Colon (tissue), 2 donors: Measurements from ENCODE around the gene IFNL2.
"Not testable (repeated sequence)": the region's sequence is repeated elsewhere in the genome, so short reads cannot be mapped to it uniquely, and the experiment has no call there.

Source experiments
- FAIRE-seq: peaks from 2 replicates; lab custom pipeline; 2012; peaks lifted over from hg19 to GRCh38; lab: Jason Lieb, UNC
- donor health status: control.
- donor health status: control.

The IFNL2 gene

DNA sequence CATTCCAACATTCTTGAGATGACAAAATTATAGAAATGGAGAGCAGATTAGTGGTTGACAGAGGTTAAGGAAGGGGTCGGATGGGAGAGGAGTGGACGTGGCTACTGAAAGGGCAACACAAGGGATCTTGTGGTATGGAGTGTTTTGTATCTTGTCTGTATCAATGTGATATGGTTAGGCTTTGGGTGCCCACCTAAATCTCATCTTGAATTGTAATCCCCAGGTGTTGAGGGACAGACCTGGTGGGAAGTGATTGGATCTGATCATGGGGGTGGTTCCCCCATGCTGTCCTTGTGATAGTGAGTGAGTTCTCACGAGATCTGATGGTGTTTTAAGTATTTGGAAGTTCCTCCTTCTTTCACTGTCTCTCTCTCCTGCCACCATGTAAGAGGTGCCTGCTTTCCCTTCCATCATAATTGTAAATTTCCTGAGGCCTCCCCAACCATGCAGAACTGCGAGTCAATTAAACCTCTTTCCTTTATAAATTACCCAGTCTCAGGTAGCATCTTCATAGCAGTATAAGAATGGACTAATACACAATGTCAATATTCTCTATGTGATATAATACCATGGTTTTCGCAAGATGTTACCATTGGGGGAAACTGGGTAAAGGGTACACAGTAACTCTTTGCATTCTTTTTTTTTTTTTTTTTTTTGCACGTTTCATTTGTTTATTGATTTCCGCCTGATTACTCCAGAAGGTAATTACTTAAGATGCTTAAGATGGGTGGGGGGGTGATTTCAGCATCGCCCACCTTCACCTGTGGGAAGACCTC is 14.6 kb upstream of the IFNL2 start:
- no peak for FAIRE-seq

DNA sequence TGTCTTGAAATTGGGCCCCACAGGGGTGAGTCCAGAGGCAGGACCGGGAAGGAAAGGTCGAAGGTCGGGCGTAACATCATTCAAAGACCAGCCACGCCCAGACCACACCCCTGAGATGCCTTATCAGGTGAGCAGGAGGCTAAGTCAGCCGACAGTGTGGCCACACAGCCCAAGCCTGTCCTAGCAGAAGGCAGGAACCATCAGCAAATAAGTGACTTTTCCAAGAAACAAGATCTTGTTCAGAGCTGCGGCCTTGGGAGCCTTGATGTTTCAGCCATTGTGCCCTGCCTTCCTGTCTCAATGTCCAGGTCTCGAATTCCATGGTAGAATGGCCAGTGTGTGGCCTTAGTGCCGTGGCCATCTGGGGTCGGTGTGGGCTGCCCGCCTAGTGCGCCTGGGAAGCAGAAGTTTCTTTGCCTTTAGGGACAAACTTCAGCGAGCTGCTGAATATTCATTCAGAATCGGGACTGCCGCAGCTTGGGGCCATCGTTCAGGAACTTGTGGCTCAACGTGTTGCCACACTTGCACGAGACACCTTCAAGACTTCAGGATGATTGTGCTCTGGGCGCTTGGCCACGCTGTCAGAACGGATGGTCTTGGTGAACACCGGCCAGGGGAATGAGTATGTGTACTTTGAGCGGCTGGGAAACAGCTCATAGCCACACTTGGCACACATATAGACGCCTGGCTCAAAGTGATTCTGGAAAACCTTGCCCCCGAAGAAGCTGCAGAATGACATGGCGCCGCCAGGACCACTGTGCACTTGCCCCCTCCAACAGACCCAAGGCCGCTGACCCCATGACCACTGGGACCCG is 13.5 kb upstream of the IFNL2 start:
- no peak for FAIRE-seq

DNA sequence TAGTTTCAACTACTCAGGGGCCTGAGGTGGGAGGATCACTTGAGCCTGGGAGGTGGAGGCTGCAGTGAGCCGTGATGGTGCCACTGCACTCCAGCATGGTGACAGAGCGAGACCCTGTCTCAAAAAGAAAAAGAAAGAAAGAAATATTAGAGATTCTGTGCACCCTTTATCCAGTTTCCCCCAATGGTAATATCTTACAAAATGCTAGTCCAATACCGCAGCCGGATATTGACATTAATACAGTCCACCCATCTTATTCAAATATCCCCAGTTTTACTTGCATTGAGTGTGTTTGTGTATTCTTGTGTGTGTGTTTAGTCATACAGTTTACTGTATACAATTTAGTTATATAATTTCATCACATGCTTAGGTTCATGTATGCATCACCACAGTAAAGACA is 11.0 kb upstream of the IFNL2 start:
- no peak for FAIRE-seq

DNA sequence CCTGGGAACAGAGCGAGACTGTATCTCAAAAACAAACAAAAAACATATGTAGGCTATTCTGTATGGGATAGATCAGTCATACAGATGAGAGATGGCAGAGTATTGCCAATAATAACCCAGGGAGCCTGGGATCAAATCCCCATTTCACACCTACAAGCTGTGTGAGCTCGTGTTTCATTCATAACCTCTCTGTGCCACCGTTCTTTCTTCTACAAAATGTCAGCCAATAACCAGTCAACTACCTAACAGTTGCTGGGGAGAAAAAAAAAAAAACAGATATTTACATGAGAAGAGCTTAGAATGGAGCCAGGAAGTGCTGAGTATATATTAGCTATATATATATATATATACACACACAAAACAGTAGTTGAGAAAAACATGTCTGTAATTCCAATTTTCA is 6.5 kb upstream of the IFNL2 start:
- FAIRE-seq: no peak

DNA sequence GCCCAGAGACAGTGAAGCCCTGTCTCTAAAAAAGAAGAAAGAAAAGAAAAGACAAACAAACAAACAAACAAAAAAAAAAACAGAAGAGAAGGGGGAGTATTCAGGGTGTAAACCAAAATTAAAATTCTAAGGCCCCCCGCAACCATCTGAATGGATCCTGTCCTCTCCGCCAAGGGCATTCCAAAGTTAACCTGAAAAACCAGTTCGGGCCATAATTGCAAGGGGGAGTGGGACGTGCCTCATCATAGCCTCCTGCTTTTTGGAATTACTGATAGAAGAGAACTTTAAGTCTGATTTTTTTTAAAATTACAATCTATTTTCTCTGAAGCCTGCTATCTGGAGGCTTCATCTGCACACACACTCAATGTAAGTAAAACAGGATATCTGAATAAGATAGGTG is 5.7 kb upstream of the IFNL2 start:
- no peak for FAIRE-seq

DNA sequence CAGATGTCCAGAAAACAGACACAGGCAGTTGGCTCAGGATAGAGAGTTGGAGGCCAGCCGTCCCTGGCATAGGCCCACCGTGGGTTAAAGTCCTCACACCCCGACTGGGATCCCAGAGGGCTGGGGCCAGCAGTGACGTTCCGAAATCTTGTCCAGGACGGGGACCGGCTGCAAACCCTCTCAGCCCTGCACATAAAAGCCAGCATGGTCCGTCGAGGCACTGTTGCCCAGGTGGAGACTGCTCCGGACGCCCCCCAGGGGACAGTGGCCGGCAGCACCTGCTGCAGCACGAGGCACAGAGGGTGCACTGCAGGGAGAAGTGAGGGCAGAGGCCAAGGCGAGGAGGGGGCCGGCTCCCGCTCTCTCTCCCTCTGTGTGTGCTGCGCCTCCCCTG is 4.3 kb upstream of the IFNL2 start:
- no peak for FAIRE-seq

DNA sequence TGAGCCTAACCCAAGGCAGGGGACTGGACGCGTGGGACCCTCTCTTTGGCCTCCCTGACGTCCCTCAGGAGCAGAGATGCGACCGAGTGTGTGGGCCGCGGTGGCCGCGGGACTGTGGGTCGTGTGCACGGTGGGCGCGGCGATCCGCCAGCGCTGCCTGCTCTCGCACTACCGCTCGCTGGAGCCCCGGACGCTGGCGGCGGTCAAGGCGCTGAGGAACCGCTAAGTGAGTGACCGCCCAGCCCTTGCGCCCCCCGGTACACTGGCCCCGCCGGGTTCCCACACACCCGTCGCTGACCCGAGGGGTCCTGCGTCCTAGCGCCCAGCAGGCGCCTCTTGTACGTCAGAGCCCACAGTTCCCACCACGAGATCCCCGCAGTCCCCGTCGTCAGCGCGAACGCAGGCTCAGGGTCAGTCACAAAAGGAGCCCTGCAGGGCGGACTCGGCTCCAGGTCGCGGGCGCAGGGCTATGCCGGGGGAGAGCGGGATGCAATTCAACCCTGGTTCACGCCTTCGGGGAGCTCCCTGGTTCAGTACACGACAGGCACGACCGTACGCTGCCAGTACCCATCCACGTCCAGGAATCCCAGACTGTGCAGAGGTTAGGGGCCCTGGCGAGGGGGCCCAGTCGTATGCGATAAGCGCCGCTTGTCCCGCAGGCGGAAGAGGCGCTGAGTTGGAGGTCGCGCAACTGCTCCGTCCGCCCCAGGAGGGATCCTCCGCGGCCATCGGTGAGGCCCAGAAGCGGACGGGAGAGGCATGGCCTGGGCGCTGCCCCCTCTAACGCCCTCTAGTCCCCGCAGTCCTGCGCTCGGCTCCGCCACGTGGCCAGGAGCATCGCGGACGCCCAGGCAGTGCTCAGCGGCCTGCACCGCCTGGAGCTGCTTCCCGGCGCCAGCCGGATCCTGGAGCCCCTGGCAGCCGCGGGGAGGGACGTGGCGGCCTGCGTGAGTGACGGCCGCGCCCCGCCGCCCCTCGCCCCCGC is 3.6 kb upstream of the IFNL2 start:
- FAIRE-seq: no peak

DNA sequence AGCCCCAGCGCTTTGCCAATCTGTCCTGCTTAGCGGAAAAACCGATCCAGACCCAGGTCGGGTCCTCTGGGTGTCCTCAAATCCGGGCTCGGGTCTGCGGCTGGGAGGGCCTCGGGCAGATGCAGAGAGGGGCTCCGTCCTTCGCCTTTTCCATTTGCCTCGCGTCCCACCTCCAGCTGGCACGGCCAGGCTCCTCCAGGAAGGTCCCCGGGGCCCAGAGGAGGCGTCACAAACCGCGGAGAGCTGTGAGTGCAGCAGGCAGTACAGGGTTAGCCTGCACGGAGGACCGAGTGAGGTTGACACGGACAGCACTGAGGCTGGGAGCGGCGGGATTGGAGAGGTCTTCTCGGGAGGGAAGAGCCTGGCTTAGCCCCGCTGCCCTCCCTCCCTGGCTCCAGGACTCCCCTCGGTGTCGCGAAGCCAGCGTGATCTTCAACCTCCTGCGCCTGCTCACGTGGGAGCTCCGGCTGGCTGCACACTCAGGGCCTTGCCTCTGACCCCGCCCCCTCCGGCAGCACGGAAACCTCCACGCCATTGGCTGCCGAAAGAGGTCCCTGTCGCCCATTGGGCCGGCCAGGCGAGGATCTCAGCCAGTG is 2.8 kb upstream of the IFNL2 start:
- no peak for FAIRE-seq

DNA sequence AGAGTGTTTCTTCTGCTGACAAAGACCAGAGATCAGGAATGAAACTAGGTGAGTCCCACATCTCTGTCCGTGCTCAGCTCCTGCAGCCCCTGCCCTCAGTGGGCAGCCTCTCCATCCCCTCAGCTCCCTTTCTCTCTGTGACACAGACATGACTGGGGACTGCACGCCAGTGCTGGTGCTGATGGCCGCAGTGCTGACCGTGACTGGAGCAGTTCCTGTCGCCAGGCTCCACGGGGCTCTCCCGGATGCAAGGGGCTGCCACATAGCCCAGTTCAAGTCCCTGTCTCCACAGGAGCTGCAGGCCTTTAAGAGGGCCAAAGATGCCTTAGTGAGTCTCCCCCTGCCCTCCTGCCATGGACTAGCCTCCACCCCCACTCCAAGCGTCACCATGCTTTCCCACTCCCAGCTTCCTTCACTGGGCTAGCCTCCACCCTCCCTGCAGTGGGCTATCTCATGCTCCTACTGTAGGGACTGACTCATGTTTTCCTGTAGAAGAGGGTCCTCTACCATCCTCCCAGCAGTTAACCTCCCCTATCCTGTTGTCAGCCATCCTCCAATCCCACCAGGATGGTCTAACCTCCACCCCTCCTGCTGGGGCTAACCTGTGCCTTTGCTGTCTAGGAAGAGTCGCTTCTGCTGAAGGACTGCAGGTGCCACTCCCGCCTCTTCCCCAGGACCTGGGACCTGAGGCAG is 481 bp downstream of the IFNL2 start:
- FAIRE-seq: not testable (repeated sequence)

DNA sequence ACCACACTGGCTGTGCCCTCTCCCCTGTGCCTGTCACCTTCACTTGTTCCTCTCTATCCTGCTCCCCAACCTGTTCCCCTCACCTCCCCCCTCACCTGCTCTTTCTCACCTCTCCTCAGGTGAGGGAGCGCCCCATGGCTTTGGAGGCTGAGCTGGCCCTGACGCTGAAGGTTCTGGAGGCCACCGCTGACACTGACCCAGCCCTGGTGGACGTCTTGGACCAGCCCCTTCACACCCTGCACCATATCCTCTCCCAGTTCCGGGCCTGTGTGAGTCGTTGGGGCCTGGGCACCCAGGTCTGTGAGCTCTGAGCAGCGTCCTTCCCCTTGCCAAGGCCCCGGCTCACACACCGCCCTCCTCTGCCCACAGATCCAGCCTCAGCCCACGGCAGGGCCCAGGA is 1.2 kb downstream of the IFNL2 start:
- not testable (repeated sequence) for FAIRE-seq

DNA sequence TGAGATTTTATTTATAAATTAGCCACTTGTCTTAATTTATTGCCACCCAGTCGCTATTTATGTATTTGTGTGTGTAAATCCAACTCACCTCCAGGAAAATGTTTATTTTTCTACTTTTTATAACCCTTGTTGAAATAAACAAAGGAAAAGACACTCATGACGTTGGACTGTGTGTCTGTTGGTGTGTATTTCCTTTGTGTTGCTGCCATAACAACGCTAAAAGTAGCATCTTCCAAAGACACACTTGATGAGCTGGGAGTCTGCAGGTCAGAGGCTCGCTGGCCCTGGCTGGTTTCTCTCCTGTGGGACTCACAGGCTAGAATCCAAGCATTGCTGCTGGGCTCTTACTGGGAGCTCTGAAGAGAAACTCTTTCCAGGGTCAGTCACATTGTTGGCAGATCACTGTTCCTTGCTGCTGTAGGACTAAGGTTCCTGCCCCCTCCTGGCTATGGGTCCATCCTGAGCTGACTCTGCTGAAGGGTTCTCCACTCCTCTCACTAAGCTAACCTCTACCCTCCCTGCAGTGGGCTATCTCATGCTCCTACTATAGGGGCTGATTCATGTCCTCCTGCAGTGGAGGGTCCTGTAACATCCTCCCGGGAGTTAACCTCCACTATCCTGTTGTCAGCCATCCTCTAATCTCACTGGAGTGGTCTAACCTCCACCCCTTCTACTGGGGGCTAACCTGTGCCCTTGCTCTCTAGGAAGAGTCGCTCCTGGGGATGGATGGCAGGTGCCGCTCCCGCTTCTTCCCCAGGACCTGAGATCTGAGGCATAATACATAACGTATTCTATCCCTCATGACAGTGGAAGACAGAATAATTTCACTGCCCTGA is 2.1 kb downstream of the IFNL2 start:
- no peak for FAIRE-seq

DNA sequence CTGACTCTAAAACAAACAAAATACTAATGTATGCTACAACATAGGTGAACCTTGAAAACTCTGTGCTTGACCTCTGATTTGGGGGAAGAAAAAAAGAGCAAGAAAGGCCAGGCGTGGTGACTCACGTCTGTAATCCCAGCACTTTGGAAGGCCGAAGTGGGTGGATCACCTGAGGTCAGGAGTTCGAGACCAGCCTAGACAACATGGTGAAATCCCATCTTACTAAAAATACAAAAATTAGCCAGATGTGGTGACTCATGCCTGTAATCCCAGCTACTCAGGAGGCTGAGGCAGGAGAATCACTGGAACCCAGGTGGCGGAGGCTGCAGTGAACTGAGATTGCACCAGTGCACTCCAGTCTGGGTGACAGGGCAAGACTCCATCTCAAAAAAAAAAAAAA is 5.7 kb downstream of the IFNL2 start:
- not testable (repeated sequence) for FAIRE-seq

DNA sequence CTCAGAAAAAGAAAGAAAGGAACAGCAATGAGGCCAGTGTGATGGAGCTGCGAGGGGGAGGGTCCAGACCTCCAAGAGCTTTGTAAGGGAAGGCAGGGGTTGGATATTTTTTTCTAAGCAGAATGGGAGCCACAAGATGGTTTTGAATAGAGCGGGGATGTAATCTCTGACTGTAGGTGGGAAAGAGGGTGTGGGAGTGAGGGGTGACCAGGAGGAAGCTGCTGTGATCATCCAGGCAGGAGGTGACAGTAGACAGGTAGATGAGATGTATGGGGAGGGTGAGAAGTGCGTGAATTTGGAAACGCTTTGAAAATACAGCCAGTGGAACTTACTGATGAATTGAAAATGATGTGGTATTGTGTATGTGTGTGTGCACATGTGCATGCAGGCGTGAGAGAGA is 7.4 kb downstream of the IFNL2 start:
- no peak for FAIRE-seq

DNA sequence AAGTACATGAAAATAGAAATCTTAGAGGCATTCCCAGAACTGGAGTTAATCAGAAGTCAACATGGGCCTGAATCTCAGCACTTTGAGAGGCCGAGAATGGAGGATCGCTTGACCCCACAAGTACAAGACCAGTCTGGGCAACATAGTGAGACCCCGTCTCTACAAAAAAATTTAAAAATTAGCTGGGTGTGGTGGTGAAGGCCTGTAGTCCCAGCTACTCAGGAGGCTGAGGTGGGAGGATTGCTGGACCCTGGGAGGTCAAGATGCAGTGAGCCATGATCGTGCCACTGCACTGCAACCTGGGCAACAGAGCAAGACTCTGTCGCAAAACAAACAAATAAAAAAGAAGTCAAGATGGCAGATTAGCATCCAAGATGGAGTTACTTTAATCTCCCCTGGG is 8.5 kb downstream of the IFNL2 start:
- FAIRE-seq: no peak

DNA sequence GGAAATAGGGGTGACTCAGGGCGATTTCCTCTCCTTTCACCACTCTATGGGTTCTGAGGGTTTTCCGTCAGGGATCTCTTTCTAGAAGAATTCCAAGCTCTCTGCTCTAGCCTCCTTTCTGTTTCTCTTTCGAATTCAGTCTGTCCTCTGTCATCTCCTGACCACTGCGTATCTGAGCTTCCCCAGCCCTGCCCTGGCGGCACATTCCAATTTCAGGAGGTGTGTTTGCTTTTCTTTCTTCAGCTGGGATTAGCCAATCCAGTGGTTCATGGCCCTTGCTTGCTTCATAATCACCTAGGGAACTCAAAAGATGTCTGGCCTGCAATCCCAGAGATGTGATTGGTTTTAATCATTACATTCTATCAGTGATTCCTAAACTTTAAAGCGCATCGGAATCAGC is 9.4 kb downstream of the IFNL2 start:
- FAIRE-seq: no peak

DNA sequence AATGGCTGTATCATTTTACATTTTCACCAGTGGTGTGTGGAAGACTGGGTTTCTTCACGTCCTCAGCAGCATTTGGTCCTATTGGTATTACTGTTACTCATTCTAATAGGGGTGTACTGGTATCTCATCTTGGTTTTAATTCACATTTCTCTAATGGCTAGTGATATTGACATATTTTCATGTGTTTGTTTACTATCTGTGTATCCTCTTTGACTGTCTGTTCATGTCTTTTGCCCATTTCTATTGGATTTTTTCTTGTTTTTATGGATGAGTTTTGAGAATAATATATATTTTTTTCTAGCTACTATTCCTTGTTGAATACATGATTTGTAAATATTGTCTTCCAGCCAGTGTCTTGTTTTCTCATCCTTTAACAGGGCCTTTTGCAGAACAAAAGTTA is 13.8 kb downstream of the IFNL2 start:
- no peak for FAIRE-seq

DNA sequence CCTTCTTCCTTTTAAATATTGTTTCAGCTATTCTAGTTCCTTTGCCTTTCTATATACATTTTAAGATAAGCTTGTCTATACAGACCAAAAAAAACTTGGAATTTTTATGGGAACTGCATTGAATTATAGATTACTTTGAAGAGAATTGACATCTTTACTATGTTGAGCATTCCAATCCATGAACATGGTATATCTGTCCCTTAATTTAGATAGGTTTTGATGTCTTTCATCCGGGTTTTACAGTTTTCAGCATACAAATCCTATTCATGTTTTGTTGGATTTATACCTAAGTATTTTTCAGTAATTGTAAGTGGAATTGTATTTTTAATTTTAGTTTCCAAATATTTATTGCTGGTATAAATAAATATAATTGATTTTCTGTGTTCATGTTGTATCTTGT is 15.8 kb downstream of the IFNL2 start:
- no peak for FAIRE-seq

DNA sequence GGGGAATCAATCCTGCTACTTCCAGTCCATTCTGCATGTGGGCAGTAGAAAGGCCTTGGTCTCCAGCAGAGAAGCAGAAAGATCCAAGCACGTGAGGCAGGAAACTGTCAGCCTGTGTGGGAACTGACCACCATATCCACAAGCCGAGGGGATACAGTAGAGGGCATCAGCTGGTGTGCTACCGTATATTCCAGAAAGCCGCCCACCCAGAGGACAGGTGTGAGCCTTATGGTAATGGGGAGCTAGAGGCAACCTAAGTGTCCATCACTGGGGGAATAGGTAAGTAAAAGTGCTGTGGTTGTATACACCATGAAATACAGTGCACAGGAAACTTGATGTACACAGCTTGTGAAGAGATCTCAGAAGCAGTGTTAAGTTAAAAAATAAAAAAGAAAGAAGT is 25.2 kb downstream of the IFNL2 start:
- no peak for FAIRE-seq

DNA sequence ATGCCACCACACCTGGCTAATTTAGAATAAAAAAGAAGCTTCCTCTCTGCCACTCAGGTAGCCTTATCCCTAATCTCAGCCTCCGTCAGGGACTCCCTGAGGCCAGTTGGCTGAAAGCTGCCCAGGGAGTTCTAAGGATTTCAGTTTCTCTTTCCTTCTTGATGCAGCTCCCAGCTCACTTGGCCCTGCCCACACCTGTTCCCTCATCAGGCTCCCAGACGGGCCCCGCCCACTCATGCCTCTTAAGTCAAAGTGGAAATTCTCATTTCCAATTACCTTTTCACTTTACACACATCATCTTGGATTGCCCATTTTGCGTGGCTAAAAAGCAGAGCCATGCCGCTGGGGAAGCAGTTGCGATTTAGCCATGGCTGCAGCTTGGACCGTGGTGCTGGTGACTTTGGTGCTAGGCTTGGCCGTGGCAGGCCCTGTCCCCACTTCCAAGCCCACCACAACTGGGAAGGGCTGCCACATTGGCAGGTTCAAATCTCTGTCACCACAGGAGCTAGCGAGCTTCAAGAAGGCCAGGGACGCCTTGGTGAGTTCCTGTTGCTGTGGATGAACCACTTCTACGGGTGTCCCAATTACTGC is 28.0 kb downstream of the IFNL2 start, which contains the start of gene IFNL1:
IFNL1 (plus strand) TSS at position 353 of the 591 bp plus-strand sequence; CDS start at position 368, 15 bp downstream.
- no peak for FAIRE-seq

DNA sequence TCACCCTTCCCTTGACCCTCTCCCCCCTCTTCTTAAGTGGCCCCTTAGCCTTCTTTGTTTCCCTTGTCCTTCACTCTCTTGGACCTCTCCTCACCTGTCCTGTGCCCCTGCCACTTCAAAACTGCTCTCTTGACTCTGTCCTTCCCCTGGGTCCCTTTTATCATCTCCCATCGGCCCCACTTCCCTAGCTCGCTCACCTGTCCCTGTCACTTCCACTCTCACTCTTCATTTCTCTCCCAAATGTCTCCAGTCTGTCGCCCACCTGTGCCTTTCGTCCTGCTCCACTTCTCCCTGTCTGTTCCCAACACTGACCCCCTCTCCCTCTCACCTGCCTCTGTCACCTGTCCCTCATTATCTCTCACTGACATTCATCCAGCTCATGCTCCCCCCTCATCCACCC is 28.7 kb downstream of the IFNL2 start:
- no peak for FAIRE-seq
